Upper lobe of left lung (tissue), 6 donors: ENCODE results near the gene CLDN15. TPM values are rescaled to one million over a fixed set of nuclear protein-coding genes. Genes with fewer than 3 reads are reported as not detected.
"Not testable (repeated sequence)": the region's sequence is repeated elsewhere in the genome, so short reads cannot be mapped to it uniquely, and the experiment has no call there.

Experiments
- ATAC-seq, 2 donors: fragments of 200-7000 bp; cut with Tn5 transposase; one replicate each; pipeline ENCODE4 v1.9.1; 2022; ENCODE audit warnings: mild to moderate bottlenecking in 2 of 2, moderate library complexity in 2 of 2; ENCODE audit not compliant: low FRiP score in 2 of 2
- DNase-seq, 2 donors: peaks; one replicate each; pipeline ENCODE4 v3.0.0-alpha.2; 2019 to 2020
- H3K27ac ChIP-seq, 4 donors: fragments of 200-600 bp; sonication (generic); one replicate each; pipeline ENCODE4 v1.5.1; 2016 to 2019
- H3K27me3 ChIP-seq, 4 donors: fragments of 200-600 bp; sonication (generic); one replicate each; pipeline ENCODE4 v1.5.1; 2017 to 2019
- H3K36me3 ChIP-seq, 4 donors: fragments of 200-600 bp; sonication (generic); one replicate each; pipeline ENCODE4 v1.5.1; 2016 to 2019
- H3K4me1 ChIP-seq, 4 donors: fragments of 200-600 bp; sonication (generic); one replicate each; pipeline ENCODE4 v1.5.1; 2018 to 2019
- H3K4me3 ChIP-seq, 4 donors: fragments of 200-600 bp; sonication (generic); one replicate each; pipeline ENCODE4 v1.5.1; 2017 to 2019; ENCODE audit warnings: mild to moderate bottlenecking in 2 of 4, moderate library complexity in 1 of 4
- H3K9me3 ChIP-seq, 4 donors: fragments of 200-600 bp; sonication (generic); one replicate each; pipeline ENCODE4 v1.5.1; 2018 to 2019
- CTCF ChIP-seq, 6 experiments: fragments of 450-650 bp in 4 of 6; fragments of 200-600 bp in 2 of 6; sonication (generic) in 2 of 6; IDR thresholded peaks; one replicate each; pipeline ENCODE4 v1.5.1; 2016 to 2019; ENCODE audit warnings: antibody characterized with exemption in 6 of 6
- EP300 ChIP-seq, 4 donors: sonication (generic); formaldehyde crosslinking; IDR thresholded peaks; one replicate each; pipeline ENCODE4 v1.5.1; 2017; ENCODE audit warnings: antibody characterized with exemption in 4 of 4, control low read depth in 2 of 4
- POLR2A ChIP-seq, 4 donors: fragments of 450-650 bp; IDR thresholded peaks; one replicate each; pipeline ENCODE4 v1.5.1; 2016 to 2017; ENCODE audit warnings: antibody characterized with exemption in 4 of 4, mild to moderate bottlenecking in 2 of 4
- POLR2AphosphoS5 ChIP-seq, 2 donors: sonication (generic); formaldehyde crosslinking; IDR thresholded peaks; one replicate each; pipeline ENCODE4 v1.5.1; 2017; ENCODE audit warnings: antibody characterized with exemption in 2 of 2
- WGBS, 2 donors: methylation state at CpG; one replicate each; pipeline ENCODE4 v1.1.5; 2017 to 2018; 5-methylcytosine and 5-hydroxymethylcytosine counted together
- total RNA-seq, 6 donors: library from RNA; depleted of rRNA in 4 of 6; stranded (reverse); fragments of >200 nt in 4 of 6; gene quantifications; one replicate each; pipeline versions ENCODE4 v1.1.0 to v1.2.1, GENCODE V29; 2016 to 2021
- donor health status: DM: no; HTN: no; CAD: no; lungs with moderate emphysema.
- donor health status: DM: no; HTN: yes; CAD: no; lungs with severe emphysema.

Gene CLDN15
- total RNA-seq, 6 donors from 2014 or later: 6.0 to 31.4 (median 8.8) TPM

GRCh38 chr7:101277155-101277554, 39.6 kb upstream of the CLDN15 start:
- H3K9me3 ChIP-seq: no peaks in the 10 kb centered on the region
- no peak for DNase-seq
- no peaks in the 10 kb centered on the region for H3K4me1 ChIP-seq
- no peak for TF ChIP-seq POLR2A (IDR thresholded peaks at IDR 0.05)
- TF ChIP-seq EP300 (IDR thresholded peaks at IDR 0.05): no peak
- no peak for TF ChIP-seq POLR2AphosphoS5 (IDR thresholded peaks at IDR 0.05)
- no peak for TF ChIP-seq CTCF (IDR thresholded peaks at IDR 0.05)
- H3K4me3 ChIP-seq: no peak overlapping the region
- WGBS, 2 donors: 75 to 79% methylated on average over 9 of the region's 9 CpGs
- H3K27ac ChIP-seq: no peak overlapping the region
- no peaks in the 10 kb centered on the region for H3K36me3 ChIP-seq
- ATAC-seq: no peak
- H3K27me3 ChIP-seq: no peaks in the 10 kb centered on the region

DNA sequence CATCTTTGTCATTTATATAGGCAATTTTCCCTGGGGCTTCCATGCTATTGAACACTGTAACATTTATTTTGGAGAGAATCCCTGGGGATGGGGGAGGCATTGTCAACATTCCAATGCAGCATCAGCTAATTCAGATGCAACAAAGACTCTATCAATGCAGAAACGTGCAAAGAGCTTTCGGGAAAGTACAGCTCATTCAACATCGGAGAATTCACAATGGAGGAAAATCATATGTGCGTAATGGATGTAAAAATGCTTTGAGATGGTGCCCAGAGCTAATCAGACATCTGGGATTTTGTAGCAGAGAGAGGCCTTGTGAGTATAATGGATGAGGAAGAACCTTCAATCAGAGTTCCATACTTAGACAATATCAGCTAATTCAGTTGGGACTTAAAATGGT, 35.6 kb upstream of the CLDN15 start:
- no peaks in the 10 kb centered on the region for H3K36me3 ChIP-seq
- no peak for TF ChIP-seq POLR2A (IDR thresholded peaks at IDR 0.05)
- no peak for TF ChIP-seq EP300 (IDR thresholded peaks at IDR 0.05)
- no peak for TF ChIP-seq CTCF (IDR thresholded peaks at IDR 0.05)
- no peak for TF ChIP-seq POLR2AphosphoS5 (IDR thresholded peaks at IDR 0.05)
- DNase-seq (no peak), ATAC-seq (no peak)
- no peak overlapping the region for H3K4me3 ChIP-seq
- H3K27me3 ChIP-seq: no peaks in the 10 kb centered on the region
- no peaks in the 10 kb centered on the region for H3K4me1 ChIP-seq
- WGBS, 2 donors: 63 to 72% methylated on average over 4 of the region's 4 CpGs
- H3K27ac ChIP-seq: no peak overlapping the region
- no peaks in the 10 kb centered on the region for H3K9me3 ChIP-seq

- Histone ChIP-seq H3K36me3 (no peaks in the 10 kb centered on the region), H3K27ac (no peak overlapping the region), H3K4me3 (no peak overlapping the region), H3K9me3 (no peaks in the 10 kb centered on the region), H3K4me1 (no peaks in the 10 kb centered on the region), H3K27me3 (no peaks in the 10 kb centered on the region)
- ATAC-seq (no peak), DNase-seq (no peak)
- TF ChIP-seq EP300 (IDR thresholded peaks at IDR 0.05): no peak
- TF ChIP-seq CTCF (IDR thresholded peaks at IDR 0.05): no peak
- no peak for TF ChIP-seq POLR2A (IDR thresholded peaks at IDR 0.05)
- no peak for TF ChIP-seq POLR2AphosphoS5 (IDR thresholded peaks at IDR 0.05)
- WGBS, 2 donors: 75 to 79% methylated on average over 5 of the region's 5 CpGs
Measured at GRCh38 chr7:101271021-101271420, 33.4 kb upstream of the CLDN15 start.

- no peak overlapping the region for H3K27ac ChIP-seq
- TF ChIP-seq CTCF (IDR thresholded peaks at IDR 0.05) (no peak), EP300 (IDR thresholded peaks at IDR 0.05) (no peak), POLR2A (IDR thresholded peaks at IDR 0.05) (no peak), POLR2AphosphoS5 (IDR thresholded peaks at IDR 0.05) (no peak)
- no peak overlapping the region for H3K4me3 ChIP-seq
- no peaks in the 10 kb centered on the region for H3K4me1 ChIP-seq
- DNase-seq: no peak
- H3K27me3 ChIP-seq: no peaks in the 10 kb centered on the region
- no peaks in the 10 kb centered on the region for H3K9me3 ChIP-seq
- 89 to 90% methylated on average over 21 of the region's 21 CpGs for WGBS, 2 donors
- no peak for ATAC-seq
- no peaks in the 10 kb centered on the region for H3K36me3 ChIP-seq
Measured at GRCh38 chr7:101269664-101270063, 32.1 kb upstream of the CLDN15 start.

GRCh38 chr7:101265622-101266516, 28.3 kb upstream of the CLDN15 start:
- DNase-seq: no peak
- H3K27me3 ChIP-seq: no peaks in the 10 kb centered on the region
- no peak overlapping the region for H3K27ac ChIP-seq

DNA sequence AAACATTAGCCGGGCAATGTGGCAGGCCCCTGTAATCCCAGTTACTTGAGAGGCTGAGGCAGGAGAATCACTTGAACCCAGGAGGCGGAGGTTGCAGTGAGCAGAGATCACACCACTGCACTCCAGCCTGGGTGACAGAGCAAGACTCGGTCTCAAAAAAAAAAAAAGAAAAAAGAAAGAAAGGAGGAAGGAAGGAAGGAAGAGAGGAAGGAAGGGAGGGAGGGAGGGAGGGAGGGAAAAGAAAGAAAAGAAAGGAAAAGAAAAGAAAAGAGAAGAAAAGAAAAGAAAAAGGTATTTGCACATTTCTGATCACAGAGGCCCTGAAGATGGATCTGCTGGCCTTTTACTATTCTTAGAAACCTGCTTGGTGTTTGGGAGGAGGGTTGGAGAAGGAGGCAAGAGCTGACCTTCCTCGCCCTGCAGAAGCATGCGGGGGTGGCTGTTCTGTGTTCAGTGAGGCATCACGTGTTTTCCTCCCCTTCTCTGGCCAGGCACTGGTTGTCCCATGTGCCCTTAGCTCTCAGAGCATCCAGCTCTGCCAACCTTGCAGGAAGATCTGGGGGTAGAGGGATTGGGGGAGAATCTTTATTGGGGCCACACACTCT, 26.6 kb upstream of the CLDN15 start:
- ATAC-seq: not testable (repeated sequence)

More at GRCh38 chr7:101265622-101266516, 28.3 kb upstream of the CLDN15 start:
- Histone ChIP-seq H3K4me3 (no peak overlapping the region), H3K36me3 (no peaks in the 10 kb centered on the region), H3K9me3 (no peaks in the 10 kb centered on the region), H3K4me1 (no peaks in the 10 kb centered on the region)
- no peak for ATAC-seq
- TF ChIP-seq POLR2AphosphoS5 (IDR thresholded peaks at IDR 0.05): no peak
- no peak for TF ChIP-seq CTCF (IDR thresholded peaks at IDR 0.05)
- no peak for TF ChIP-seq POLR2A (IDR thresholded peaks at IDR 0.05)
- WGBS, 2 donors: 72% methylated on average over 17 of the region's 17 CpGs

More for the DNA sequence above, 26.6 kb upstream of the CLDN15 start:
- not testable (repeated sequence) for H3K9me3 ChIP-seq, H3K4me3 ChIP-seq, H3K4me1 ChIP-seq, H3K36me3 ChIP-seq, H3K27ac ChIP-seq, DNase-seq, H3K27me3 ChIP-seq
- 53 to 55% methylated on average over 6 of the region's 6 CpGs for WGBS, 2 donors
